ENCODE results near the gene OR2S2.

The OR2S2 gene

DNA sequence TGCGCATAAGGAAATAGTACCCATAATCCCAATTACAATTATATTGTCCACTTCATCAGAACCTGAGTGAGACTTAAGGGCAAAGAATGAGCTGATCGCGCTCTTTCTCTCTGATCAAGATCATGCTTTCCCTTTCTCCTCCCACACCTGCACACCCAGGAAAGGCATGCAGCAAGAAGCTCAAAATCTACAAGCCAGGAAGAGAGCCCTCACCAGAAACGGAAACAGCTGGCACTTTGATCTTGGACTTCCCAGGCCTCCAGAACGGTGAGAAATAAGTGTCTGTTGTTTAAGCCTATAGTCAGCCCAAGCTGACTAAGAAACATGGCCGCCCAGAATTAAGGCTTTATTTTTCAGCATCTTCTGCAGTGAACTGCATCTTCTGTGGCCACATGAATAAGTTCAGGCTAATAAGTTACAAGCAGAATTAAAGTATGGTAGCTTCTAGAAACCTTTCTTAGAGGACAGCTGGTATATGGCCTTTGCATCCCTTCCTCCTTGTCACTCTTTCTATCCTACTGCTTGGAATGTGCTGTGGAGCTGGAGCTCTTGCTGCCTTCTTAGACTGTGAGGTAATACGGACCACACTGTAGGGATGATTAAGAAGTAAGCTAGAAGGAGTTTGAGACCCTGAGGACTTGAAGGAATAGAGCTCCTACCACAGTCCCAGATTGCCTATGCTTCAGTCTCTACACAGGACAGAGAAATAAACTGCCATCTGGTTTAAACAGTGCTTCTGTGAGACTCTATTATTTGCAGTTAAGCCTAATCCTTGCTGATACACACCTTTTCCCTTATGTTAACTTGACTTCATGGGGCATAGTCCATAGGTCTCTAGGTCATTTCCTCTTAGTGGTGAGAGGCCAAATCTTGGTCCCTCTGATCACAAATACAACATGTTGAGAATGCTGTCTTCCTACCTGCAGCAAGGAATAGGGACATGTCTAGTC, 17.2 kb downstream of the OR2S2 start:
- Histone ChIP-seq H3K4me3 (ENCODE audit: low read depth, low read length) (no peak overlapping the region), H3K36me3 (replicated peaks) (no peaks in the 10 kb centered on the region), H3K27me3 (replicated peaks) (no peaks in the 10 kb centered on the region), H3K27ac (no peak overlapping the region)
- in situ Hi-C loops (cut with HindIII; ENCODE audit: low pct_ligation_motif_present, low sequenced_read_pairs) = no loop called here
- TF ChIP-seq CTCF (IDR thresholded peaks at IDR 0.05; ENCODE audit: low read depth, low read length, missing control alignments) = no peak
- no peak for DNase-seq

DNA sequence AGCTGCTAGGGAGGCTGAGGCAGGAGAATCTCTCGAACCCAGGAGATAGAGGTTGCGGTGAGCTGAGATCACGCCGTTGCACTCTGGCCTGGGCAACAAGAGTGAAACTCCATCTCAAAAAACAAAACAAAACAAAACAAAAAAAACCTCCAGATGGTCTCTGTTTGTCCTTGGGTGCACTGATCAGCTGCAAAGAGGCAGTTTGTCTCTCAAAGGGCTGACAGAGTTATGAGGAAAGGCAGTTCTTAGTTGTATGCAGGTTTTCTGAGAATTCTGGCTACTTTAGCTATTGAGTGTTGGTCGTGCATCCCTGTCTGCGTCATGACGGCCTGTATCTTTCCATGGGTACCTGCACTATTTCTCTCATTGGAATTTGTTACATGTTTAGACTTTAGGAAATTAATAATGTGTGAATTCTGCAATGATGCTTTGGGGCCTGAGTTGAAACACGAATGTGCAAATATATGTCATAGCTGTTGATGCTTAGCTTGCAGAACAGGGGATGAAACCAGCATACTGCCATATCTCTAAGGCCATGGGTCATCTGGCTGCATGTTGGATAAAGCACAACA, 18.2 kb downstream of the OR2S2 start:
- no peak for TF ChIP-seq CTCF (IDR thresholded peaks at IDR 0.05; ENCODE audit: low read depth, low read length, missing control alignments)
- Histone ChIP-seq H3K4me3 (ENCODE audit: low read depth, low read length) (no peak overlapping the region), H3K36me3 (replicated peaks) (no peaks in the 10 kb centered on the region), H3K27me3 (replicated peaks) (no peaks in the 10 kb centered on the region), H3K27ac (no peak overlapping the region)
- DNase-seq = no peak
- in situ Hi-C loops (cut with HindIII; ENCODE audit: low pct_ligation_motif_present, low sequenced_read_pairs) = no loop called here

- no peaks in the 10 kb centered on the region for H3K27me3 ChIP-seq (replicated peaks)
- no peak overlapping the region for H3K27ac ChIP-seq
- DNase-seq = no peak
- no peak overlapping the region for H3K4me3 ChIP-seq (ENCODE audit: low read depth, low read length)
- no peaks in the 10 kb centered on the region for H3K36me3 ChIP-seq (replicated peaks)
- TF ChIP-seq CTCF (IDR thresholded peaks at IDR 0.05; ENCODE audit: low read depth, low read length, missing control alignments) = no peak
- in situ Hi-C loops (cut with HindIII; ENCODE audit: low pct_ligation_motif_present, low sequenced_read_pairs) = no loop called here
These were observed 19.2 kb downstream of the OR2S2 start for GRCh38 chr9:35938474-35939356.

DNA sequence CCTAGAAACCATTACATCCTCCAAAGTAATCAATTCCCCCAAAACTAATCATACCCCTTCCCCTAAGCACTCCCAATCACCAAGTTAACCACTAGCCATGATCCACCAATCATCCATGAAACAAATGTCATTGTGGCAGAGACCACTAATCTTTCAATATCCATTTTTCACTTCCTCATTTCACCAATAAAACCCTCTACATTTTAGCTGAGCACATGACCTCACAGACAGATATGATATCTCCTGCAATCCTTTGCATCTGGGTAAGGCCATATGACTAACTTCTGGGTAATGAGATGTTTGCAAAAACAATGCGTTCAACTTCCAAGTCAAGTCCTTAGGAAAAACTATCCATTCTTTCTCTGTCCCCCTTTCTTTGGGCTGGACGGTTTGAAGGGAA, 20.7 kb downstream of the OR2S2 start:
- TF ChIP-seq CTCF (IDR thresholded peaks at IDR 0.05; ENCODE audit: low read depth, low read length, missing control alignments) = no peak
- H3K4me3 ChIP-seq (ENCODE audit: low read depth, low read length) = no peak overlapping the region
- peak; percentile 50 for DNase-seq
- no peaks in the 10 kb centered on the region for H3K27me3 ChIP-seq (replicated peaks)
- H3K36me3 ChIP-seq (replicated peaks) = no peaks in the 10 kb centered on the region
- H3K27ac ChIP-seq = peak overlapping the region; percentile 76
- in situ Hi-C loops (cut with HindIII; ENCODE audit: low pct_ligation_motif_present, low sequenced_read_pairs) = no loop called here

DNA sequence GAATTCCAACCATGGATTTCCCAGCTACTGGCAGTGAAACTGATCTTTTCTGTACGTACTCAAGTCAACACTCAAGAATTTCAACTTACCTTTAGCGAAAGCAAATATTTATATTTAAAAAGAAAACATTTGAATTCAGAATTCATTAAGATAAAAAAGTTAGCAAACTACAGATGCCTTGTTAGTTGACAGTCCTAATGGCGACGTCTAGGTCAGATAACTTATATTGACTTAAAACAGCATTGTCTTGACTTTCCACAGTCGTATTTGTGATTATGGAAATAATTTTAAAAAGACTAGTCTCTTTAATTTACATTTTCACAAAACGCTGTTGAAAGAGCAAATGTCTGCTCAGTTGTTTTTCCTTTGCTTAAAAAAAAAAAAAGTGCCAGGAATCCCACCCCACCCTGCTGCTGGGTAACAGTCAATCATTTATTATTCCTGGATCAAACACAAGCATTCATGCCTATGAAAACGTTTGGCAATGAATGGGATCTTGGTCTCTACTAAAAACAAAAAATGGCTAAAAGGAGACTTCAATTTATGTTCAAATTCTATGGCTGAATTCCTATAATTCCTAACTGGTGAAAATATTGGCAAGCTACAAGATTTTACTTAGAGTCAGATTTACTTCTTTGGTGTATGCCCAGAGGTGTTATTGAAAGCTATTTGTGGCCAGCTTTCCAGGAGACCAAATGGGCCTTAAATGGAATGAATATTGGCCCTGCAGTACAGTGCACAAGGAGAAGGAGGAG, 22.0 kb downstream of the OR2S2 start:
- H3K27ac ChIP-seq = peak overlapping the region; percentile 76
- DNase-seq = peak; percentile 31

More for the DNA sequence above, 22.0 kb downstream of the OR2S2 start:
- H3K27me3 ChIP-seq (replicated peaks) = no peaks in the 10 kb centered on the region
- TF ChIP-seq CTCF (IDR thresholded peaks at IDR 0.05; ENCODE audit: low read depth, low read length, missing control alignments) = no peak
- H3K4me3 ChIP-seq (ENCODE audit: low read depth, low read length) = no peak overlapping the region
- in situ Hi-C loops (cut with HindIII; ENCODE audit: low pct_ligation_motif_present, low sequenced_read_pairs) = no loop called here
- no peaks in the 10 kb centered on the region for H3K36me3 ChIP-seq (replicated peaks)

Measured in brain microvascular endothelial cell (primary cell).